ENCODE results near the gene DLG5.
A peak's percentile ranks its signal among the peaks of the same experiment; 100 is the strongest.

Gene DLG5

GRCh38 chr10:77946084-77946483 lies 19.5 kb upstream of the DLG5 start:
- no peak for DNase-seq

GRCh38 chr10:77944519-77944918 lies 18.0 kb upstream of the DLG5 start:
- no peak for DNase-seq

- DNase-seq: no peak
Observed at GRCh38 chr10:77943121-77943901, 16.8 kb upstream of the DLG5 start.

- no peak for DNase-seq
Observed at GRCh38 chr10:77941790-77942189, 15.2 kb upstream of the DLG5 start.

GRCh38 chr10:77940627-77941026 lies 14.1 kb upstream of the DLG5 start:
- no peak for DNase-seq

GRCh38 chr10:77940225-77940624 lies 13.7 kb upstream of the DLG5 start:
- DNase-seq: no peak

- no peak for DNase-seq
Observed at GRCh38 chr10:77939561-77940001, 13.0 kb upstream of the DLG5 start.

- no peak for DNase-seq
Observed at GRCh38 chr10:77936697-77937567, 10.4 kb upstream of the DLG5 start.

GRCh38 chr10:77932016-77932715 lies 5.6 kb upstream of the DLG5 start:
- DNase-seq: no peak

GRCh38 chr10:77927402-77928246 lies 1.1 kb upstream of the DLG5 start:
- DNase-seq: no peak

- DNase-seq: peak; percentile 33
Observed at GRCh38 chr10:77925795-77926565, 575 bp downstream of the DLG5 start.

- no peak for DNase-seq
Observed at GRCh38 chr10:77925410-77925794, 1.2 kb downstream of the DLG5 start.

GRCh38 chr10:77922566-77923179 lies 3.9 kb downstream of the DLG5 start:
- DNase-seq: no peak

- DNase-seq: no peak
Observed at GRCh38 chr10:77922055-77922454, 4.5 kb downstream of the DLG5 start.

- no peak for DNase-seq
Observed at GRCh38 chr10:77921395-77921794, 5.2 kb downstream of the DLG5 start.

- DNase-seq: no peak
Observed at GRCh38 chr10:77920495-77920894, 6.1 kb downstream of the DLG5 start.

GRCh38 chr10:77919713-77920108 lies 6.8 kb downstream of the DLG5 start:
- no peak for DNase-seq

GRCh38 chr10:77915319-77916105 lies 11.0 kb downstream of the DLG5 start:
- no peak for DNase-seq

GRCh38 chr10:77913090-77913489 lies 13.5 kb downstream of the DLG5 start:
- DNase-seq: no peak

GRCh38 chr10:77912576-77912975 lies 14.0 kb downstream of the DLG5 start:
- no peak for DNase-seq

Data from activated gamma-delta T cell (primary cell).